Measurements from ENCODE around the gene LGALS7. TPM values are rescaled to one million over a fixed set of nuclear protein-coding genes. Genes with fewer than 3 reads are reported as not detected.
"Not testable (repeated sequence)": the region's sequence is repeated elsewhere in the genome, so short reads cannot be mapped to it uniquely, and the experiment has no call there.

The LGALS7 gene
- total RNA-seq (1 to 10 TPM in 1 of 2 donors, not detected in 1; 2.4 TPM), polyA plus RNA-seq (1 to 10 TPM; 4.9 to 5.0 TPM)
- long read RNA-seq, donor 1, result 0 reads
- long read RNA-seq, donor 2, result 0 reads
- long read RNA-seq, donor 3, result 0 reads
- long read RNA-seq, donor 4, result 0 reads
- long read RNA-seq, donor 5, result 0 reads

DNA sequence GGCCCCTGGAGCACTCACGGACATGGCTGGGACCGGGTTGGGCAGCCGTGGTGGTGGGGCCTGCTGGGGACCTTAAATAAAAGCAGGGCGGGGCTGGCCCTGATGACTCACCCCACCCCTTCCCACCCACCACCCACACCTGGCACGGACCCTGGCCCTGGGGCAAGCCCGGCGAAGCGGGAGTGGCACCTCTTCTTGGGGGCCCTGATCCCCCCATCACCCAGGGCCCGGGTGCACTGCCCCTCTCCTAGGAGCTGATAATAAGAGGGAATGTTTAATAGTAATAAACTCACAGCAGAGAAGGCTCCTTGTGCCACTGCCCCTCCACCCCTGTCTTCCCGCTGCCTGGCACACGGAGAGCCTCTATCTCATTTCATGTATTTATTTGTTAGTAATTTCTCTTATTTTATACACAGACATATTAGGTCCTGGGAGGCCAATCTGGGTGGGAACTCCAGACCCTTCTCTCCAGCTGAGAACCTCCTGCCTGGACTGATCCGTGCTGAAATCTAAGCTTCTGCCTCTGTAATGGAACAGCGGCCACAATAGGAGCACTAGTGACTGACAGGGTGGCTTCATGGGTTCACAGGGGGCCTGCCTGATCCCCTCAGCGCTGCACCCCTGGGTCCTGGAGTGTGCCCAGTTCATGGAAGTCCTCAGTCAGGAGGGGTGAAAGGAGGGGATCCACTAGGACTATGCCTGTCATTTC is at the start of gene LGALS7:
LGALS7 (minus strand) TSS at position 49 of the 709 bp plus-strand sequence; CDS start at position 24, 25 bp downstream.
- Histone ChIP-seq H3K4me1 (ENCODE audit: control insufficient read depth in 5 of 5, insufficient read depth in 5 of 5, low read length in 5 of 5) (peaks cover 0 to 2% (median 0%) of the 10 kb centered on the region in 5 donors), H3K4me3 (no peak within 1 kb of the TSS), H3K27ac (ENCODE audit: low read depth in 1 of 2, low read length in 1 of 2) (no peak within 1 kb of the TSS), H3K27me3 (ENCODE audit: control insufficient read depth in 3 of 3, insufficient read depth in 3 of 3, low read length in 2 of 3) (no peaks in the 10 kb centered on the region), H3K9me3 (ENCODE audit: control insufficient read depth in 4 of 4, insufficient read depth in 3 of 4, low read length in 3 of 4) (no peaks in the 10 kb centered on the region), H3K9ac (ENCODE audit: insufficient read depth in 1 of 2, low read length in 2 of 2) (no peak within 1 kb of the TSS), H3K36me3 (ENCODE audit: control insufficient read depth in 4 of 4, insufficient read depth in 4 of 4, low read length in 4 of 4) (no peaks in the 10 kb centered on the region)
- no peak for DNase-seq
- TF ChIP-seq, protein P1, sequence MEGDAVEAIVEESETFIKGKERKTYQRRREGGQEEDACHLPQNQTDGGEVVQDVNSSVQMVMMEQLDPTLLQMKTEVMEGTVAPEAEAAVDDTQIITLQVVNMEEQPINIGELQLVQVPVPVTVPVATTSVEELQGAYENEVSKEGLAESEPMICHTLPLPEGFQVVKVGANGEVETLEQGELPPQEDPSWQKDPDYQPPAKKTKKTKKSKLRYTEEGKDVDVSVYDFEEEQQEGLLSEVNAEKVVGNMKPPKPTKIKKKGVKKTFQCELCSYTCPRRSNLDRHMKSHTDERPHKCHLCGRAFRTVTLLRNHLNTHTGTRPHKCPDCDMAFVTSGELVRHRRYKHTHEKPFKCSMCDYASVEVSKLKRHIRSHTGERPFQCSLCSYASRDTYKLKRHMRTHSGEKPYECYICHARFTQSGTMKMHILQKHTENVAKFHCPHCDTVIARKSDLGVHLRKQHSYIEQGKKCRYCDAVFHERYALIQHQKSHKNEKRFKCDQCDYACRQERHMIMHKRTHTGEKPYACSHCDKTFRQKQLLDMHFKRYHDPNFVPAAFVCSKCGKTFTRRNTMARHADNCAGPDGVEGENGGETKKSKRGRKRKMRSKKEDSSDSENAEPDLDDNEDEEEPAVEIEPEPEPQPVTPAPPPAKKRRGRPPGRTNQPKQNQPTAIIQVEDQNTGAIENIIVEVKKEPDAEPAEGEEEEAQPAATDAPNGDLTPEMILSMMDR (IDR thresholded peaks at IDR 0.05; ENCODE audit: control extremely low read depth, extremely low read depth), result no peak
- WGBS, 2 donors, result 84 to 85% methylated on average over 9 to 10 of the region's 14 CpGs
- ATAC-seq (ENCODE audit: insufficient read depth, low FRiP score), result no peak

GRCh38 chr19:38821230-38821825 is 48.0 kb upstream of the LGALS7 start:
- H3K27ac ChIP-seq (ENCODE audit: low read depth in 1 of 2, low read length in 1 of 2); ATAC-seq (ENCODE audit: insufficient read depth, low FRiP score); H3K4me3 ChIP-seq; H3K9me3 ChIP-seq (ENCODE audit: control insufficient read depth in 4 of 4, insufficient read depth in 3 of 4, low read length in 3 of 4); DNase-seq; H3K27me3 ChIP-seq (ENCODE audit: control insufficient read depth in 3 of 3, insufficient read depth in 3 of 3, low read length in 2 of 3); H3K4me1 ChIP-seq (ENCODE audit: control insufficient read depth in 5 of 5, insufficient read depth in 5 of 5, low read length in 5 of 5); H3K9ac ChIP-seq (ENCODE audit: insufficient read depth in 1 of 2, low read length in 2 of 2): not testable (repeated sequence)
- 95 to 99% methylated on average over 25 to 29 of the region's 29 CpGs for WGBS, 2 donors
- H3K36me3 ChIP-seq (ENCODE audit: control insufficient read depth in 4 of 4, insufficient read depth in 4 of 4, low read length in 4 of 4), result peaks cover 0 to 32% (median 26%) of the 10 kb centered on the region in 4 donors

GRCh38 chr19:38819231-38819920 is 46.1 kb upstream of the LGALS7 start:
- WGBS, 2 donors, result 91% methylated on average over 13 of the region's 13 CpGs
- H3K27ac ChIP-seq (ENCODE audit: low read depth in 1 of 2, low read length in 1 of 2), result no peak overlapping the region
- H3K36me3 ChIP-seq (ENCODE audit: control insufficient read depth in 4 of 4, insufficient read depth in 4 of 4, low read length in 4 of 4), result peaks cover 4 to 44% (median 32%) of the 10 kb centered on the region in 4 donors
- H3K9me3 ChIP-seq (ENCODE audit: control insufficient read depth in 4 of 4, insufficient read depth in 3 of 4, low read length in 3 of 4), result peaks cover 0 to 2% (median 0%) of the 10 kb centered on the region in 4 donors
- no peak overlapping the region for H3K9ac ChIP-seq (ENCODE audit: insufficient read depth in 1 of 2, low read length in 2 of 2)
- ATAC-seq (ENCODE audit: insufficient read depth, low FRiP score) (no peak), DNase-seq (no peak)
- H3K4me3 ChIP-seq, result no peak overlapping the region
- H3K4me1 ChIP-seq (ENCODE audit: control insufficient read depth in 5 of 5, insufficient read depth in 5 of 5, low read length in 5 of 5), result peaks cover 0 to 3% (median 0%) of the 10 kb centered on the region in 5 donors
- H3K27me3 ChIP-seq (ENCODE audit: control insufficient read depth in 3 of 3, insufficient read depth in 3 of 3, low read length in 2 of 3), result no peaks in the 10 kb centered on the region
- TF ChIP-seq, protein P1 (IDR thresholded peaks at IDR 0.05; ENCODE audit: control extremely low read depth, extremely low read depth), result no peak

DNA sequence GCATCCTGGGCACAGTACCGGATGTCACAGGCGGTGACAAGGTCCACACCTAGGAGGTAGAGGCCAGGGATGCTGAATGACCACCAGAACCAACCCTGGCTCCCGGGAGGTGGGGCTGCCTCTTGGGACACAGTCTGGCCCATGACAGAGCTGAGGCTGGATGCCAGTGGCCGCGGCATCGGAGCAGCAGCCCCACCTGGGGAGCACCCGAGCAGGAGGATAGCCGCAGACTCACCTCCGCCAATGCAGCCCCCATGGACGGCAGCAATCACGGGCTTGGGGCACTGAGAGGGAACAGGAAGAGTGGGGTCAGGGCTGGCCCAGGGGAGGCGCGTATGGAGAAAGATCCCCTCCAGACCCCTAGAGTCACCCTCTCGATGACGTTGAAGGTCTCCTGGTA is 43.8 kb upstream of the LGALS7 start:
- WGBS, 2 donors, result 95 to 96% methylated on average over 15 of the region's 15 CpGs

More for the DNA sequence above, 43.8 kb upstream of the LGALS7 start:
- no peak for ATAC-seq (ENCODE audit: insufficient read depth, low FRiP score)
- no peak for DNase-seq
- no peaks in the 10 kb centered on the region for H3K27me3 ChIP-seq (ENCODE audit: control insufficient read depth in 3 of 3, insufficient read depth in 3 of 3, low read length in 2 of 3)
- H3K4me1 ChIP-seq (ENCODE audit: control insufficient read depth in 5 of 5, insufficient read depth in 5 of 5, low read length in 5 of 5), result peaks cover 0 to 3% (median 0%) of the 10 kb centered on the region in 5 donors
- no peak overlapping the region for H3K9ac ChIP-seq (ENCODE audit: insufficient read depth in 1 of 2, low read length in 2 of 2)
- peaks cover 4 to 40% (median 25%) of the 10 kb centered on the region in 4 donors for H3K36me3 ChIP-seq (ENCODE audit: control insufficient read depth in 4 of 4, insufficient read depth in 4 of 4, low read length in 4 of 4)
- H3K27ac ChIP-seq (ENCODE audit: low read depth in 1 of 2, low read length in 1 of 2), result no peak overlapping the region
- peaks cover 0 to 2% (median 0%) of the 10 kb centered on the region in 4 donors for H3K9me3 ChIP-seq (ENCODE audit: control insufficient read depth in 4 of 4, insufficient read depth in 3 of 4, low read length in 3 of 4)
- TF ChIP-seq, protein P1 (IDR thresholded peaks at IDR 0.05; ENCODE audit: control extremely low read depth, extremely low read depth), result no peak
- H3K4me3 ChIP-seq, result no peak overlapping the region
